ENCODE results near the gene VIM. TPM values are rescaled to one million over a fixed set of nuclear protein-coding genes. Genes with fewer than 3 reads are reported as not detected.

The VIM gene
- total RNA-seq, 3 donors from 2014 or later (not counting 1 experiment from before 2014, with no cell fraction given), result 627 to 717 (median 634) TPM

DNA sequence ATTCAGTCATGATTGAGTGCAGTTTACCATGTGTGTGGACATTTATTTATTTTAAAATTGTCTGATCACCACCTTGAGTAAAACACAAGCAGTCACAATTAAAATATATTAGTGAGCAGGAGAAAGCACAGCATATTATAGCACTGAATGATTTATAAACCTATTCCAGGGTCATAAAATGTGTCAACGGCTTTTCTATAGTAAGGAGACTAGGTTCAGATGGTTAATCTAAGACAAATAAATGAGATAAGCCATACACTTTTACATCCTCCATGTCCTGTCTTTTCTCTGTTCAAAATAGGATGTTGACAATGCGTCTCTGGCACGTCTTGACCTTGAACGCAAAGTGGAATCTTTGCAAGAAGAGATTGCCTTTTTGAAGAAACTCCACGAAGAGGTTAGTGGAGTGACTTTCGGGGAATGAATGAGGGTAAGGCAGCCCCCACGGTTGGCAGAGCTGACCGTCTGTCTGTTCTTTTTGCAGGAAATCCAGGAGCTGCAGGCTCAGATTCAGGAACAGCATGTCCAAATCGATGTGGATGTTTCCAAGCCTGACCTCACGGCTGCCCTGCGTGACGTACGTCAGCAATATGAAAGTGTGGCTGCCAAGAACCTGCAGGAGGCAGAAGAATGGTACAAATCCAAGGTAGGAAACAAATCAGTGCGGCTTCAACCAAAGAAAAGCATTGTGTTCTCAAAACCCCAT lies 5.4 kb downstream of the VIM start:
- Mint-ChIP-seq H3K4me1 (peaks cover 36% of the 10 kb centered on the region in 2 donors), H3K9me3 (no peaks in the 10 kb centered on the region), H3K27ac (peak overlapping the region in 1 of 2 donors; percentile 61), H3K4me3 (no peak overlapping the region), H3K36me3 (peaks cover 25% of the 10 kb centered on the region), H3K27me3 (ENCODE audit: low read depth in 2 of 2) (no peaks in the 10 kb centered on the region)
- Histone ChIP-seq H3K9me3 (ENCODE audit: control insufficient read depth, insufficient read depth, low read length) (no peaks in the 10 kb centered on the region), H3K27ac (ENCODE audit: low read length) (no peak overlapping the region), H3K4me1 (ENCODE audit: control insufficient read depth, insufficient read depth, low read length) (peaks cover 11% of the 10 kb centered on the region), H3K27me3 (ENCODE audit: control insufficient read depth, insufficient read depth, low read length) (no peaks in the 10 kb centered on the region), H3K36me3 (ENCODE audit: control insufficient read depth, insufficient read depth, low read length) (peaks cover 71% of the 10 kb centered on the region), H3K4me3 (ENCODE audit: low read length) (no peak overlapping the region)
- TF ChIP-seq, protein P1, sequence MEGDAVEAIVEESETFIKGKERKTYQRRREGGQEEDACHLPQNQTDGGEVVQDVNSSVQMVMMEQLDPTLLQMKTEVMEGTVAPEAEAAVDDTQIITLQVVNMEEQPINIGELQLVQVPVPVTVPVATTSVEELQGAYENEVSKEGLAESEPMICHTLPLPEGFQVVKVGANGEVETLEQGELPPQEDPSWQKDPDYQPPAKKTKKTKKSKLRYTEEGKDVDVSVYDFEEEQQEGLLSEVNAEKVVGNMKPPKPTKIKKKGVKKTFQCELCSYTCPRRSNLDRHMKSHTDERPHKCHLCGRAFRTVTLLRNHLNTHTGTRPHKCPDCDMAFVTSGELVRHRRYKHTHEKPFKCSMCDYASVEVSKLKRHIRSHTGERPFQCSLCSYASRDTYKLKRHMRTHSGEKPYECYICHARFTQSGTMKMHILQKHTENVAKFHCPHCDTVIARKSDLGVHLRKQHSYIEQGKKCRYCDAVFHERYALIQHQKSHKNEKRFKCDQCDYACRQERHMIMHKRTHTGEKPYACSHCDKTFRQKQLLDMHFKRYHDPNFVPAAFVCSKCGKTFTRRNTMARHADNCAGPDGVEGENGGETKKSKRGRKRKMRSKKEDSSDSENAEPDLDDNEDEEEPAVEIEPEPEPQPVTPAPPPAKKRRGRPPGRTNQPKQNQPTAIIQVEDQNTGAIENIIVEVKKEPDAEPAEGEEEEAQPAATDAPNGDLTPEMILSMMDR (IDR thresholded peaks at IDR 0.05), result no peak
- no peak for ATAC-seq
- 97% methylated on average over 13 of the region's 14 CpGs for whole genome bisulfite sequencing (ENCODE audit: insufficient coverage)
- intact Hi-C loops (cut with micrococcal nuclease), result loop anchor here (5.0 to 10.0 kb wide), 2 partner anchors 46 to 271 kb away; no protein-coding TSS in a partner anchor
- no peak for DNase-seq

DNA sequence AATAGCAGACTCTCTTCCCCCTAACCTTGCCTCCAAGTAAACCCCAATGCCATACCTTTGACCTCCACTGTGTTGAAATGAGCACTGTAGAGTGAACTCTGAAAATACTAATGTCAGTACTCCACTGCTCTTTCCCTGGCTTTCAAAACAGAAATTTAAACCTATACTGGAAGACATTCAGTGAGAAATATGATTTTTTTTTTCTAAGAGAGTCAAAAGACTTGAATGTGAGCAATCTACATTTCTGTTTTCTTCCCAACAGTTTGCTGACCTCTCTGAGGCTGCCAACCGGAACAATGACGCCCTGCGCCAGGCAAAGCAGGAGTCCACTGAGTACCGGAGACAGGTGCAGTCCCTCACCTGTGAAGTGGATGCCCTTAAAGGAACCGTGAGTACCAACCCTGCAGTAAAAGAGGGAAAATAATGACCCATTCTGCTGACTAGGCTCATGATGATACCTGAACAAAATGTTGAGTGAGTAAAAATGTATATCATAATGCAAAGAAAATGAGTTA lies 6.4 kb downstream of the VIM start:
- TF ChIP-seq, protein P1 (IDR thresholded peaks at IDR 0.05), result no peak
- no peaks in the 10 kb centered on the region for H3K9me3 ChIP-seq (ENCODE audit: control insufficient read depth, insufficient read depth, low read length)
- H3K36me3 Mint-ChIP-seq, result peaks cover 25% of the 10 kb centered on the region

DNA sequence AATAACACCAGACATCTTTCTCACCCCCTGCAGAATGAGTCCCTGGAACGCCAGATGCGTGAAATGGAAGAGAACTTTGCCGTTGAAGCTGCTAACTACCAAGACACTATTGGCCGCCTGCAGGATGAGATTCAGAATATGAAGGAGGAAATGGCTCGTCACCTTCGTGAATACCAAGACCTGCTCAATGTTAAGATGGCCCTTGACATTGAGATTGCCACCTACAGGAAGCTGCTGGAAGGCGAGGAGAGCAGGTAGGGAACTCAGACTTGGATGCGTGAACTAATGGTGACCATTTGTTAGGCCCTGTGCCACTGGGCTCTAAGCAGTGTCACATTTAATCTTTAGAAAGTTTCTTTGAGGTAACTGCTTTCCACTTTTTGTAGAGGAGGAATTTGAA lies 7.1 kb downstream of the VIM start:
- TF ChIP-seq, protein P1 (IDR thresholded peaks at IDR 0.05), result no peak
- Mint-ChIP-seq H3K4me3 (peak overlapping the region; percentile 6), H3K9me3 (no peaks in the 10 kb centered on the region), H3K36me3 (peaks cover 25% of the 10 kb centered on the region), H3K4me1 (peaks cover 19 to 36% of the 10 kb centered on the region in 2 donors), H3K27ac (peak overlapping the region in 1 of 2 donors; percentile 86), H3K27me3 (ENCODE audit: low read depth in 2 of 2) (no peaks in the 10 kb centered on the region)
- Histone ChIP-seq H3K4me3 (ENCODE audit: low read length) (no peak overlapping the region), H3K27me3 (ENCODE audit: control insufficient read depth, insufficient read depth, low read length) (no peaks in the 10 kb centered on the region), H3K27ac (ENCODE audit: low read length) (no peak overlapping the region), H3K36me3 (ENCODE audit: control insufficient read depth, insufficient read depth, low read length) (peaks cover 72% of the 10 kb centered on the region), H3K9me3 (ENCODE audit: control insufficient read depth, insufficient read depth, low read length) (no peaks in the 10 kb centered on the region), H3K4me1 (ENCODE audit: control insufficient read depth, insufficient read depth, low read length) (peaks cover 11% of the 10 kb centered on the region)
- DNase-seq (peak in 1 of 2 donors; percentile 37), ATAC-seq (no peak)
- intact Hi-C loops (cut with micrococcal nuclease), result loop anchor here (10.0 kb wide), 1 partner anchor 270 kb away; no protein-coding TSS in a partner anchor
- WGBS (ENCODE audit: insufficient coverage), result 86% methylated on average over 8 of the region's 8 CpGs

More for the DNA sequence above, 6.4 kb downstream of the VIM start:
- H3K4me1 ChIP-seq (ENCODE audit: control insufficient read depth, insufficient read depth, low read length), result peaks cover 11% of the 10 kb centered on the region
- no peak overlapping the region for H3K27ac ChIP-seq (ENCODE audit: low read length)
- no peaks in the 10 kb centered on the region for H3K27me3 Mint-ChIP-seq (ENCODE audit: low read depth in 2 of 2)
- intact Hi-C loops (cut with micrococcal nuclease), result loop anchor here (5.0 to 10.0 kb wide), 2 partner anchors 47 to 270 kb away; no protein-coding TSS in a partner anchor
- H3K27me3 ChIP-seq (ENCODE audit: control insufficient read depth, insufficient read depth, low read length), result no peaks in the 10 kb centered on the region
- ATAC-seq, result no peak
- H3K27ac Mint-ChIP-seq, result peak overlapping the region; percentile 56 to 86
- H3K9me3 Mint-ChIP-seq, result no peaks in the 10 kb centered on the region
- H3K4me3 Mint-ChIP-seq, result peak overlapping the region; percentile 32
- 98% methylated on average over 5 of the region's 5 CpGs for WGBS (ENCODE audit: insufficient coverage)
- no peak overlapping the region for H3K4me3 ChIP-seq (ENCODE audit: low read length)
- peaks cover 26 to 36% of the 10 kb centered on the region in 2 donors for H3K4me1 Mint-ChIP-seq
- H3K36me3 ChIP-seq (ENCODE audit: control insufficient read depth, insufficient read depth, low read length), result peaks cover 72% of the 10 kb centered on the region
- no peak for DNase-seq
